GM18951 (cell line): ENCODE measurements around the gene FGD2.

ENCODE experiments used
- POLR2A ChIP-seq: IDR thresholded peaks from 4 replicates; pipeline ENCODE4 v1.6.1; 2011; ENCODE audit warnings: mild to moderate bottlenecking; ENCODE audit not compliant: insufficient read length, insufficient read depth; ENCODE audit errors: extremely low read depth
- in situ Hi-C: fragments of 300-500 bp; cut with MboI; formaldehyde crosslinking; loops from one replicate; pipeline ENCODE4 v1.12.0; 2022; ENCODE audit warnings: low sequenced_read_pairs, mixed read lengths, inconsistent platforms; ENCODE audit not compliant: unreplicated experiment

FGD2 gene

GRCh38 chr6:37059344-37060194 lies 54.1 kb downstream of the FGD2 start:
- in situ Hi-C loops = no loop called here
- TF ChIP-seq POLR2A = no peak

DNA sequence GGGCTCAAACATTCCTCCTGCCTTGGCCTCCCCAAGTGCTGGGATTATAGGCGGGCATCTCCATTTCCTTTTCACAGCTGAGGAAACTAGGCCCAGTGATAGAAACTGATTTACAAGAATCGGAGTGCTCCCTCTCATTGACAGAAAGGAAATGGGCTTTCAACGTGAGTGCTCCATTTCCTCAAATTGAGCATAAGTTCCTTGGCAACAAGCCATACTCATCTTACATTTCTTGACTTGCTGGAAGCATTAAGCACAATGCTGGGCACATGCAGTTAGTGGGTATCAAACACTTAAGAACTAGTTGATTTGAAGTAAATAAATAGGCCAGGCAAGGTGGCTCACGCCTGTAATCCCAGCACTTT lies 54.7 kb downstream of the FGD2 start:
- in situ Hi-C loops = no loop called here

GRCh38 chr6:37061157-37061804 lies 55.8 kb downstream of the FGD2 start:
- no peak for TF ChIP-seq POLR2A
- in situ Hi-C loops = no loop called here

More for the DNA sequence above, 54.7 kb downstream of the FGD2 start:
- no peak for TF ChIP-seq POLR2A

DNA sequence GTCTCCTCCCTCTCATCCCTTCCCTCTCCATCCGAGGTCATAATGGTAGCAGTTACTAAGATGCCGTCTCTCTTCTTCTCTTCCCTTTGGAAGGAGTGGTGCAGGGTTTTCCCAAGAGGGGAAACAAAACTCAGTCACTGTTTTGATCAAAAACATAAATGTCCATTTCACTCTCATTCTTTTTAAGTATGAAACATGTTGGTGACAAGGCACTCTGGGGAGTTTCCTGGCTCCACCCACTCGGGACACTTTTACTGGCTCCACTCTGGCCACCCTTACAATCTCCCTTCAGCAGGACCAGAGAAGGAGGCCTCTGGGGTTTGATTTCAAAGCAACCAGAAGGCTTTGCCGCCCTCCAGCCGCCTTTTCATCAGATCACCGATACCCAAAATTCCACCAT lies 57.0 kb downstream of the FGD2 start:
- in situ Hi-C loops = no loop called here
- TF ChIP-seq POLR2A = no peak

GRCh38 chr6:37068356-37069270 lies 63.2 kb downstream of the FGD2 start:
- in situ Hi-C loops = no loop called here
- TF ChIP-seq POLR2A = no peak

DNA sequence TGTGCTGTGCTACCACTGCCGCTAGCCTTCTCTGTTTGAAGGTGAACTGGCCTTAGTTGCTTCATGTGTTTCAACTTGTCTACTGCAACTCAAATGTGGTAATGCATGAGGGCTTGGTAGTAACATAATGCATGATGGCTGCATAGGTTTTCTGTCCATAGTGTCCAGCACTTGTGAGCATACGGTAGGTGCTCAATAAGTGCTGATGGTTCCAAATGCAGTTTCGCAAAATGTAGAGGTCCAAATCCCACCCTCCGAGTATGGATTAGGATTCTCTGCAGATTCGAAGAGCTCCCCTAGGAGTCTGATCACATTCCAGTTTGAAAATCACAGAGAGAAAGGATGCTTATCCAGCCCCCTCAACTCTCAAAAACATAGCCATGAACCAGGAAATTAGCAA lies 64.2 kb downstream of the FGD2 start:
- in situ Hi-C loops = no loop called here
- TF ChIP-seq POLR2A = no peak

DNA sequence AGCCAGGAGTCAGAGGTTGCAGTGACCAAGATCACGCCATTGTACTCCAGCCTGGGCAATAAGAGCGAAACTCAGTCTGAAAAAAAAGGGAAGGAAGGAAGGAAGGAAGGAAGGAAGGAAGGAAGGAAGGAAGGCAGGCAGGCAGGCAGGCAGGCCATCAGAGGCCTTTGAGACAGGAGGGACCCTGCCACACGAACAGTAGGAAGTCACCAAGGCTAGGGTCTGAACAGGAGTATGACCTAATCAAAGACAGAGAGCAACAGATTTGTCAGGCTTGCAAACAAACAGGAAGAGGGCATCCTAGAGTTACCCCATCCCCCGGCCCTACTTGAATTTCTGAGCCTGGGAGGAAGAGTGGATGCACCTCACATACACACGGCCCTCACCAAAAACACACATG lies 67.1 kb downstream of the FGD2 start:
- in situ Hi-C loops = no loop called here
- TF ChIP-seq POLR2A = no peak

GRCh38 chr6:37074053-37074827 lies 68.8 kb downstream of the FGD2 start:
- in situ Hi-C loops = no loop called here

GRCh38 chr6:37077191-37077904 lies 71.9 kb downstream of the FGD2 start:
- TF ChIP-seq POLR2A = no peak
- in situ Hi-C loops = no loop called here

More at GRCh38 chr6:37074053-37074827, 68.8 kb downstream of the FGD2 start:
- no peak for TF ChIP-seq POLR2A

DNA sequence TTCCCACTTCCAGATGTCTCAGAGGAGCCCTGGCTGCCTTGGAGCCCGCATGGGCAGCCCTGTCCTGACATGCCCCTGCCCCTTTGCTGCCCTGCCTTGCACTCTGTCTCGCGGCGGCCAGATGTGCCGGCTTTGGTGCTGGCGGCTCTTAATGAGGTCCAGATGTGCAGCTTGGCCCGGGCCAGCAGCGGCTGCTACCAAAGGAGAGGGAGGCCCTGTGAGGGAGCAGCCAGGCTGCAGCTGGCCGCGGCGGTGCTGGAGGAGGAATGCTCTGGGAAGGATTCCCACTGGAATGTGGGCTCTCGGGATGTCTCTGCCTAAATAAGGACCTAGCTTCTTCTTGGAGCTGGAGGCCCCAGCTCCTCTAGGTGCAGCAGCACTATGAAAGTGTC lies 72.4 kb downstream of the FGD2 start:
- no peak for TF ChIP-seq POLR2A
- in situ Hi-C loops = no loop called here
